ENCODE results near the gene GATC.

The GATC gene

GRCh38 chr12:120445911-120446843, at the start of gene GATC, which contains the start of gene TRIAP1:
Gene GATC, plus strand, starts transcription at chr12:120446444. Its CDS starts 37 bp downstream, at chr12:120446481.
Gene TRIAP1, minus strand, starts transcription at chr12:120446384. Its CDS starts 12 bp downstream, at chr12:120446372.
- peak; percentile 67 for DNase-seq

DNA sequence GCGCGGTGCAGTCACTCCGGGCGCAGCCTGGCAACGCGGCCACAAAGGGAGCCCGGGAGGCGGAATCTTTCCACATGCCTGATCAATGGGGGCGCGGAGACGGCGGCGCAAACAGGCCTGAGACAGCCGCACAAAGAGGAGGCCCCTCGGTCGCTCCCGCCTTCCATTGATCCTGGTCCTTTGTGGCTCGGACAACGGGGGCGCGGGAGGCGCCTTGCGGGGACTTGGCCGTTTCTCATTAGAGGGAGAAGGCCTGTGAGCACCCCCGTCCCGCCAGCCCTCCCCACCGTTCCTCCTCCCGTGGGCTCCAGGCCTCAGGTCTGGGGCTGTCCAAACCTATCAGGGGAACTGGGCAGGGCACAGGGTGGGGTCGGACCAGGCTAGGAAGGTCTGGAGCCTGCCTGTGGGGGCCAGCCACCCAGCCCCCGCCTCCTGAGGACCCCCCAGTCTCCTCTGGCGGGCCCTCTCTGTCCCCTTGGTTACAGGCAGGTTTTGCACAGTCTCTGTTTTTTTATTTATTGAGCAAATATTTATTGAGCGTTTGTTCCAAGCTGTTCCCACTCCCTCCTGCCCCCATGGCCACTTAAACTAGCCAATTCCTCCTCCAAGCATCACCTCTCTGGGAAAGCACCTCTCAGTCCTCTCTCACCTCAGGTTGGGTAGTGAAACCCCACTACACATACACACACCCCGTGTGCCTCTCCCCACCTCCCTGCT, 48.3 kb upstream of the GATC start:
- peak; percentile 38 for DNase-seq

DNA sequence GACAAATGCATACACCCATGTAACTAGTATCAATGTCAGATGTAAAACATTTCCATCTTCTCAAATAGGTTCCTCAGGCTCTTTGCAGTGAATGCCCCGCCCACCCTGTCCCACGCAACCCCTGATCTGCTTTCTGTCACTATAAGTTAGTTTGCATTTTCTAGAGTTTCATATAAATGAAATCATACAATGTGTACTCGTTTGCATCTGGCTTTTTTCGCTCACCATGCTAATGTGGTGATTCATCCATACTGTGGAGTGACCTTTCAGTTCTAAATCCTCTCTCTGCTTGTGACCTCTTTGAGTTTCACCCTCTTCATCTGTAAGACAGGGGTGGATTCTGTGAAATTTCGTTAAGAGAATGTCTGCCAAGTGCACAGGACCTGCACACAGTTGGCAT, 46.7 kb upstream of the GATC start:
- no peak for DNase-seq

DNA sequence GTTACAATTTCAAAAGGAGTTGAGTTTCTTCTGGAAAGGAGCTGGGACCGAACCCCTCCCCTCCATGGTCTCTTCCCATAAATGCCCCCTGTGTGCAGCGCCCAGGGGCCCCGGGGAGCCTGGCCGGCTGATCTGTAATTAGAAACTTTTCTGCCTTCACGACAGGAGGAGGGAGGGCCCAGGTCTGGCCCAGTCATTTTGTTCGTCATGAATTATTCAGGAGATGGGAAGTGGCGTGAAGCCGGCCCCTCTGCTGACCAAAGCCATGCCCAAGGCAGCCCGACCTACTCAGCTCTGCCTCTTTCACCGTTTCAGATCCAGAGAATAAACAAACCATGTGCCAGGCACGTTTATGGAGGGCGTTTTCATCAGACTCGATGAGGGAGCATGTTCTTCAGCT, 44.0 kb upstream of the GATC start:
- DNase-seq = no peak

DNA sequence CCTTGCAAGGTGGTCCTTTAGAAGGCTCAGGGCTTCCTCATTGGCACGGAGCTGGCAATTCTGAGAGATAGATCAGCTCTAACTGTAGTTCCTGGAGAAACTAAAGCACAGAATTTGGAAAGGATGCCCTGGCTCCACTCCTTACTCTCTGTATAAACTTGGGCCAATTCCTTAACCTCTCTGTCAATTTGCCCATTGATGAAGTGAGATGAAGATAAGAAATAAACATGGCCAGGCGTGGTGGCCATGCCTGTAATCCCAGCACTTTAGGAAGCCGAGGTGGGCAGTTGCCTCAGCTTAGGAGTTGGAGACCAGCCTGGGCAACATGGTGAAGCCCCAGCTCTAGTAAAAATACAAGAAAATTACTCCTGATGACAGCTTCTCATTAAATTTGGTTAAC, 42.4 kb upstream of the GATC start:
- no peak for DNase-seq

DNA sequence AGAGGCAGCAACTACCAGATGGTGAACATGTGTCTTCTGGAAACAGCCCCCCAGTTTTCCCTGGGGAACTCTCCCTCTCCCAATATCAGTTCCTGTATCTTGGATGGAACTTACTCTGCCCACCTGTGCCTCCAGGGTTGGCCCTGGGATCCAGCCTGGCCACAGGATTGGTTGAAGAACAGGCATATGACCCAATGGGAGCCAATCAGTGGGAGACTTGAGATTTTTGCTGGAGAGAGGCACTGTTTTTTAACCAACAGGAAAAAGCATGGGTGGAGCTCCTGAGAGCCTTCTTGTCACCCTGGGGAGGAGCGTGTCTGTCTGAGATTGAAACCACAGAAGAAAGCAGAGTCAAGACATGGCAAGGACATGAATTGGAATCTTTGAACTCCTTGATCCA, 42.0 kb upstream of the GATC start:
- DNase-seq = no peak

DNA sequence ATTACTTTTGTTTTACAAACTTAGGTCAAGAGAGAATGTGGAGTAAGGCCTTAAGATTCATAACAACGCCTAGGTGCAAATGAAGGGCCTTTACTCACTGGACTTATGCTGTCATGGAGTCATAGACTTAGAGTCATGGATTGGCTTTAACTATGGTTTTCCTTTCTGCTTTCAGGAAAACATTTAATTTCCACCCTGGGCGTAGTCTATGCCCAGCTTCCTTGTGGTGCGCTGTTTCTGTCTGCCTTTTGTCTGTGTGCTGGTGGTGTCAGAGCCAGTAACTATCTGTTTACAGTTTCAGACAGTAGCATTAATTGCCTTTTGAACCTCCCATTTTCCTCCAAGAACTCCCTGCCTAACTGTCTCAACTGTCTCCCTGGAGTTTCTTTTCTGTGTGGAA, 40.2 kb upstream of the GATC start:
- no peak for DNase-seq

DNA sequence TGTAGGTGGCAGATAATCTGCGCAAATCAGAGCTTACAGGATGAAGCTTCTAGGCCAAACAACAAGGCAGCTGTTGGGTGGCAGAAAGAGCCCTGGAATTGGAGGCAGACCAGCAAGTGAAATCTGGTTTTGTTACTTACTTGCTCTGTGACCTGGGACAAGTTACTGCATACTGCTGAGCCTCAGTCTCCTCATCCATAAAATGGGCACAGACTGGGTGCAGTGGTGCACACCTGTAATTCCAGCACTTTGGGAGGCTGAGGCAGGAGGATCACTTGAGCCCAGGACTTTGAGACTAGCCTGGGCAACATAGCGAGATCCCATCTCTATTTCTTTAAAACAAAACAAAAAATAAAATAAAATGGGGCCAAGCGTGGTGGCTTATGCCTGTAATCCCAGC, 39.7 kb upstream of the GATC start:
- no peak for DNase-seq

DNA sequence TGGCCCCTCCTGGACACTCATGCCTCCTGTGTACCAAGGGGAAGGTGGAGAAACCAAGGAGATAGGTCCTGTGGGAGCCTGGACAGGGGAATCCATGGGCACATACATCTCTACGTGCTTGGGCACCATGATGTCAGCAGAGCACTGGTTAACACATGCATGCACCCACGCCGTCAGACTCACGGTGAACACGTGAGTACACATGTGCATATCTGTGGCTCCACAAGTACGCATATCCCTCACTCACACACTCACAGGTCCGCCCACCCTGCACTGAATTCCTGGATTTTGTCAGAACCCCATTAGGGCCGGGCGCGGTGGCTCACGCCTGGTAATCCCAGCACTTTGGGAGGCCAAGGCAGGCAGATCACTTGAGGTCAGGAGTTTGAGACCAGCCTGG, 37.5 kb upstream of the GATC start:
- no peak for DNase-seq

DNA sequence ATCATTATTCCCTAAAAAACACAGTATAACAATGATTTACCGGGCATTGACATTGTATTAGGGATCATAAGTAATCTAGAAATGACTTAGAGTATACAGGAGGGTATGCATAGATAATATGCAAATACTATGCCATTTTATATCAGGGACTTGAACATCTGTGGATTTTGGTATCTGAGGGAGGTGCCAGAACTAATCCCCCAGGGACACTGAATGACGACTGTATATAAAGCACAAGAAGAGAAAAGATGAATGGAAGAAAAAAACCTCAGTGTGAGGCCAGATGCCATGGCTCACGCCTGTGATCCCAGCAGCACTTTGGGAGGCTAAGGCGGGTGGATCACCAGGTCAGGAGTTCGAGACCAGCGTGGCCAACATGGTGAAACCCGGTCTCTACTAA, 33.8 kb upstream of the GATC start:
- no peak for DNase-seq

GRCh38 chr12:120413901-120414695, 32.1 kb upstream of the GATC start:
- no peak for DNase-seq

- DNase-seq = no peak
Measured at GRCh38 chr12:120416490-120417216, 29.6 kb upstream of the GATC start.

DNA sequence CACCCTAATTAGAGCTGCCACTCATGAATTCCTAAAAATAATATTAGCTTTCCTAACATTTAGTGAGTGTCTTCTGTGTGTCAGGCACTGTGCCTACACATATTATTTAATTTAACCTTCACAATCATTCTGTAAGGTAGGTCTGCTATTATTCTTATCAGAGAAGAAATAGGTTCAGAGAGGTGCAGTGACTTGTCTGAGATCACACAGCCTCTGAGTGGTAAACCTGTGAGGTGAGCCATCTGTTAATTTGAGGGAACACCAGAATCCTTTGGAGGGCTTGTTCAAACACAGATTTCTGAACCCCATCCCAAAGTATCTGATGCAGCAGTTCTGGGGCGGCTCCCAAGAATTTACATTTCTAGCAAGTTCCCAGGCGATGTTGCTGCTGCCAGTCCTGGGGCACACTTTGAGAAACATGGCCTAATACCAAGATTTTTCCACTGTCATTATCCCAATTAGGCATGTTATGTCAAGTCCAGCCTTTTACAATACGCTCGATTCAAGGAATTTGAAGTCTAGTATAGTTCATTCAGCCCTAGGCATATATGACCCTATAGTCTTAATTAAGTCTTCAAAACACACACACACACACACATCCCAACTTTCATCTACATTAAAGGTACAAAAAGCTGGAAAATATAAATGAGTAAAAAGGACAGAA, 28.2 kb upstream of the GATC start:
- DNase-seq = no peak

DNA sequence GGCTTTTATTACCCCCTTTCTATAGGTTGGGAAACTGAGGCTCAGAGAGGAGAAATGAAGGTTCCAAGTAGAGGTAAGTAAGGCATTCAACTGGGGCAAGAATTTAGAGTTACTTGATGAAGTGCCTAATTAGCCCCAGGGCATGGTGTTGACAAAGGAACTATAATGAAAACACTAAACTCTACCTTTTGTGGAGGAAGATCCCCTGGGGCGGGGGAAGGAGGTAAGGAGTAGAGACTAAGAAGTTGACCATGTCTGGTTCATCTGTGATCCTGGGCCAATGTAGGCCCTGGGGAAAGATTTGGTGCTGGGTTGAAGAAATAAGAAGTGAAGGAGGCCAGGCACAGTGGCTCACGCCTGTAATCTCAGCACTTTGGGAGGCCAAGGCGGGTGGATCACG, 24.5 kb upstream of the GATC start:
- no peak for DNase-seq

DNA sequence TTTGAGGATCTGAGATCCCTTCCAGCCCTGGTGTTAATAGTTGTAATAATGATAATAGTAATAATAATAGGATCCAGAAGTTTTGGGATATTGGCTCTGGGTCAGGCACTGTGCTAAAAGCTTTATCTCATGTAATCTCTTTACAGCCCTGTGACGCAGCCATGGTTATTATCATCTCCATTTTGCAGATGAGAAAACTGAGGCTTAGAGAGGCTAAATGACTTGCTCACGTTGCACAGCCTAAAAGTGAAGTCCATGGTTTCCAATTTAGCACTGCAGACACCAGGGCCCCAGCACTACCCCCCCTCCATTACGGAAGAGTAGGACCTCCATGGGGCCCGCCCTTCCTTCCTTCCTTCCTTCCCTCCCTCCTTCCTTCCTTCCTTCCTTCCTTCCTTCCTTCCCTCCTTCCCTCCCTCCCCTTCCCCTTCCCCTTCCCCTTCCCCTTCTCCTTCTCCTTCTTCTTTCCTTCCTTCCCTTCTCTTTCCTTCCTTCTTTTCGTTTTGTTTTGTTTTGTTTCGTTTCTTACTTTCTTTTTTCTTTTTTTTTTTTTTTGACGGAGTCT, 23.3 kb upstream of the GATC start:
- DNase-seq = no peak

- no peak for DNase-seq
Measured at GRCh38 chr12:120425797-120426196, 20.4 kb upstream of the GATC start.

GRCh38 chr12:120428597-120429229, 17.5 kb upstream of the GATC start:
- no peak for DNase-seq

DNA sequence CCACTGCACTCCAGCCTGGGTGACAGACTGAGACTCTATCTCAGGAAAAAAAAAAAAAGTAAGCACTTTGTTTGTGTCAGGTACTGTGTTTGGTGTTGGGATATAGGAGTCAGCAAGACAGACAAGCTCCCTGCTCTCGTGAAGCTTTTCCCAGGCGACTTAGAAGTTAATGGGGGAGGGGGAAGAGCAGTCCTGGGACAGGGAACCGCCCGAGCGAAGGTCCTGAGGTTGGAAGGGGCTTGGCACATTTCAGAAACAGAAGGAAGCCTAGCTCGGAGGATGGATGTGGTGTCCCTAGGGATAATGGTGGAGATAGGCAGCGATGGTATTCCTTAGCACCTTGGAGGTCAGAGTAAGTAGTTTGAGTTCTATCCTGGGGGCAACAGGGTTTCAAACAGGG, 16.9 kb upstream of the GATC start:
- DNase-seq = no peak

DNA sequence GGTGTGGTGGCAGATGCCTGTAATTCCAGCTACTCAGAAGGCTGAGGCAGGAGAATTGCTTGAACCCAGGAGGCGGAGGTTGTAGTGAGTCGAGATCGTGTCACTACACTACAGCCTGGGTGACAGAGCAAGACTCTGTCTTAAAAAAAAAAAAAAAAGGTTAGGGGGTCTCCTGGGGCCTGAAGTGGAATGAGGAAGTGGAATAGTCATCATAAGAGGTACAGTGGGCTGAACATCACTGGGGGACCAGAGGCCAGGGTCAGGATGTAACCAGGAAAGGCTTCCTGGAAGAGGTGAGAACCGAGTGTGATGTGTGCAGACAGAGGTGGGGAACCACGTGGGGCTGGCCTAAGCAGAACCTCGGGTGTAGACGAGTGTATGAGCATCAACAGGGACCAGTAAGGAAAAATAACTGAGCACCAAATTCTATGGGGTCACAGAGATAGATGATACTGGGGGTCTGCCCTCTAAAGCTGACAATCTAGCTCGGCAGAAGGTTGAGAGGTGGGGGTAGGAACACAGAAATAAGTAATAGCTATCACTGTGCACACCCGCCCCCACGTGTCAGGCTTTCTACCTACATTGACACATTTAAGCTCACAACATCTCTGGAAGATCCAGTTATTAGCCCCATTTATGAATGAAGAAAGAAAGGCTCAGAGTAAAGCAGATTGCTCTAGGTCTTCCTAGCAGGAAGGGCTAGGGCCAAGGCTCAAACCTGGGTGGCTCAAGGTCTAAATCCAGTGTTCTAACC, 13.3 kb upstream of the GATC start:
- DNase-seq = no peak

DNA sequence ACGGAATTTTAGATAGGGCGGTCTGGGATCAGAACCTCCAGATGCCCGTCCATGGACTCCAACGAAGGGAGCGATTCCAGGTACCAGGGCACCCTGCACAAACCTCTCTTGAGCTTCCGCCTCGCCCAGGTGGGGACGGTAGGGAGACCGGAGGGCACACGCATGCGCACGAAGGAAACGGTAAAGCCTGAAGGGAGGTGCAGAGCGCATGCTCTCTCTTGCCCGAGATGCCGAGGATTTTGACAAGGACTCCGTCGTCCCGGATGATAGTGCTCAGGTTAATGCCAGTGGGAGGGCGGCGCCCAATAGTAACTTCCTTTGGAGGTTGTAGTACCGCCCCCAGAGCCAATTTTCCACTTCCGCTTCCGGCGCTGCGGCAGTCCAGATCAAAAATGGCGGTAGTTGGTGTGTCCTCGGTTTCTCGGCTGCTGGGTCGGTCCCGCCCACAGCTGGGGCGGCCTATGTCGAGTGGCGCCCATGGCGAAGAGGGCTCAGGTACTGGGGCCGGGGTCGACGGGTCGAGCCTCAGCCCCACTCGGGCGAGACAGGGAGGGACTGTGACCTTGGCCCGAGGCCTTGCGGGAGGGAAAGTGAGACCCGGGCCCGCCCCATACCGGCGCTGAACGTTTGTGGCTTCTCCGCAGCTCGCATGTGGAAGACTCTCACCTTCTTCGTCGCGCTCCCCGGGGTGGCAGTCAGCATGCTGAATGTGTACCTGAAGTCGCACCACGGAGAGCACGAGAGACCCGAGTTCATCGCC, 8.3 kb upstream of the GATC start, which contains the start of gene COX6A1:
COX6A1 (plus strand) TSS at position 379 of the 760 bp plus-strand sequence; CDS start at position 393, 14 bp downstream.
- peak; percentile 99 for DNase-seq
